Measurements from ENCODE around the gene NAA16.

DNA sequence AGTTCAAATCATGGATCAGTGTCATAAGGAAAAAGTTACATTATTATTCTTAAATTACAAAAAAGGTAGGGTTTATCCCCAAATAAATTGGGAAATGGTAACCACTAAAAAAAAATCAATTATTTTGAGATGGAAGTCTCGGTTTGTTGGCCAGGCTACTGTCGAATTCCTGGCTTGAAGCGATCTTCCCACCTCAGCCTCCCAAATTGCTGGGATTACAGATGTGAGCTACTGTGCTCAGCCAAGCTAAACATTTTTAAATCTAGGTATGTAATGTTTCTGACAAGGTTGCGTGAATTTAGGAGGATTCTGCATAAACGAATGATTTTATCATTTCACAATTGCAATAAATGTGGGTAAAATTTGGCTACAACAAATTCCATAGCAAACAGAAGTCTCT, 2.0 kb downstream of the NAA16 start:
- TF ChIP-seq, protein P1, sequence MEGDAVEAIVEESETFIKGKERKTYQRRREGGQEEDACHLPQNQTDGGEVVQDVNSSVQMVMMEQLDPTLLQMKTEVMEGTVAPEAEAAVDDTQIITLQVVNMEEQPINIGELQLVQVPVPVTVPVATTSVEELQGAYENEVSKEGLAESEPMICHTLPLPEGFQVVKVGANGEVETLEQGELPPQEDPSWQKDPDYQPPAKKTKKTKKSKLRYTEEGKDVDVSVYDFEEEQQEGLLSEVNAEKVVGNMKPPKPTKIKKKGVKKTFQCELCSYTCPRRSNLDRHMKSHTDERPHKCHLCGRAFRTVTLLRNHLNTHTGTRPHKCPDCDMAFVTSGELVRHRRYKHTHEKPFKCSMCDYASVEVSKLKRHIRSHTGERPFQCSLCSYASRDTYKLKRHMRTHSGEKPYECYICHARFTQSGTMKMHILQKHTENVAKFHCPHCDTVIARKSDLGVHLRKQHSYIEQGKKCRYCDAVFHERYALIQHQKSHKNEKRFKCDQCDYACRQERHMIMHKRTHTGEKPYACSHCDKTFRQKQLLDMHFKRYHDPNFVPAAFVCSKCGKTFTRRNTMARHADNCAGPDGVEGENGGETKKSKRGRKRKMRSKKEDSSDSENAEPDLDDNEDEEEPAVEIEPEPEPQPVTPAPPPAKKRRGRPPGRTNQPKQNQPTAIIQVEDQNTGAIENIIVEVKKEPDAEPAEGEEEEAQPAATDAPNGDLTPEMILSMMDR (IDR thresholded peaks at IDR 0.05; ENCODE audit: poor library complexity, severe bottlenecking): no peak
- TF ChIP-seq, protein P2, sequence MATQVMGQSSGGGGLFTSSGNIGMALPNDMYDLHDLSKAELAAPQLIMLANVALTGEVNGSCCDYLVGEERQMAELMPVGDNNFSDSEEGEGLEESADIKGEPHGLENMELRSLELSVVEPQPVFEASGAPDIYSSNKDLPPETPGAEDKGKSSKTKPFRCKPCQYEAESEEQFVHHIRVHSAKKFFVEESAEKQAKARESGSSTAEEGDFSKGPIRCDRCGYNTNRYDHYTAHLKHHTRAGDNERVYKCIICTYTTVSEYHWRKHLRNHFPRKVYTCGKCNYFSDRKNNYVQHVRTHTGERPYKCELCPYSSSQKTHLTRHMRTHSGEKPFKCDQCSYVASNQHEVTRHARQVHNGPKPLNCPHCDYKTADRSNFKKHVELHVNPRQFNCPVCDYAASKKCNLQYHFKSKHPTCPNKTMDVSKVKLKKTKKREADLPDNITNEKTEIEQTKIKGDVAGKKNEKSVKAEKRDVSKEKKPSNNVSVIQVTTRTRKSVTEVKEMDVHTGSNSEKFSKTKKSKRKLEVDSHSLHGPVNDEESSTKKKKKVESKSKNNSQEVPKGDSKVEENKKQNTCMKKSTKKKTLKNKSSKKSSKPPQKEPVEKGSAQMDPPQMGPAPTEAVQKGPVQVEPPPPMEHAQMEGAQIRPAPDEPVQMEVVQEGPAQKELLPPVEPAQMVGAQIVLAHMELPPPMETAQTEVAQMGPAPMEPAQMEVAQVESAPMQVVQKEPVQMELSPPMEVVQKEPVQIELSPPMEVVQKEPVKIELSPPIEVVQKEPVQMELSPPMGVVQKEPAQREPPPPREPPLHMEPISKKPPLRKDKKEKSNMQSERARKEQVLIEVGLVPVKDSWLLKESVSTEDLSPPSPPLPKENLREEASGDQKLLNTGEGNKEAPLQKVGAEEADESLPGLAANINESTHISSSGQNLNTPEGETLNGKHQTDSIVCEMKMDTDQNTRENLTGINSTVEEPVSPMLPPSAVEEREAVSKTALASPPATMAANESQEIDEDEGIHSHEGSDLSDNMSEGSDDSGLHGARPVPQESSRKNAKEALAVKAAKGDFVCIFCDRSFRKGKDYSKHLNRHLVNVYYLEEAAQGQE (IDR thresholded peaks at IDR 0.05; ENCODE audit: borderline replicate concordance): no peak
- no peak for TF ChIP-seq EP300 (conservative IDR thresholded peaks at IDR 0.05; ENCODE audit: poor library complexity, severe bottlenecking)
